Thyroid gland (tissue), 4 donors: Measurements from ENCODE around the gene MESP2.

Experiments used
- CTCF ChIP-seq, 6 experiments: fragments of 200-600 bp in 3 of 6; fragments of 450-650 bp in 3 of 6; sonication (generic) in 3 of 6; IDR thresholded peaks; one replicate each; pipeline ENCODE4 v1.5.1; 2016 to 2019; ENCODE audit warnings: antibody characterized with exemption in 6 of 6, mild to moderate bottlenecking in 2 of 6, inconsistent platforms in 1 of 6, moderate library complexity in 1 of 6
- POLR2A ChIP-seq, 2 donors: fragments of 450-650 bp; IDR thresholded peaks; one replicate each; pipeline ENCODE4 v1.6.1; 2017; ENCODE audit warnings: antibody characterized with exemption in 2 of 2, mild to moderate bottlenecking in 2 of 2, moderate library complexity in 1 of 2

GRCh38 chr15:89790206-89790605, 14.1 kb downstream of the MESP2 start:
- TF ChIP-seq CTCF (IDR thresholded peaks at IDR 0.05) (no peak), POLR2A (IDR thresholded peaks at IDR 0.05) (no peak)
